Upper lobe of left lung (tissue), 6 donors: ENCODE results near the gene ADAT2. TPM values are rescaled to one million over a fixed set of nuclear protein-coding genes. Genes with fewer than 3 reads are reported as not detected.

Source experiments
- ATAC-seq, 2 donors: fragments of 200-7000 bp; cut with Tn5 transposase; one replicate each; pipeline ENCODE4 v1.9.1; 2022; ENCODE audit warnings: mild to moderate bottlenecking in 2 of 2, moderate library complexity in 2 of 2; ENCODE audit not compliant: low FRiP score in 2 of 2
- DNase-seq, 2 donors: peaks; one replicate each; pipeline ENCODE4 v3.0.0-alpha.2; 2019 to 2020
- H3K27ac ChIP-seq, 4 donors: fragments of 200-600 bp; sonication (generic); one replicate each; pipeline ENCODE4 v1.5.1; 2016 to 2019
- H3K27me3 ChIP-seq, 4 donors: fragments of 200-600 bp; sonication (generic); one replicate each; pipeline ENCODE4 v1.5.1; 2017 to 2019
- H3K36me3 ChIP-seq, 4 donors: fragments of 200-600 bp; sonication (generic); one replicate each; pipeline ENCODE4 v1.5.1; 2016 to 2019
- H3K4me1 ChIP-seq, 4 donors: fragments of 200-600 bp; sonication (generic); one replicate each; pipeline ENCODE4 v1.5.1; 2018 to 2019
- H3K4me3 ChIP-seq, 4 donors: fragments of 200-600 bp; sonication (generic); one replicate each; pipeline ENCODE4 v1.5.1; 2017 to 2019; ENCODE audit warnings: mild to moderate bottlenecking in 2 of 4, moderate library complexity in 1 of 4
- H3K9me3 ChIP-seq, 4 donors: fragments of 200-600 bp; sonication (generic); one replicate each; pipeline ENCODE4 v1.5.1; 2018 to 2019
- CTCF ChIP-seq, 6 experiments: fragments of 450-650 bp in 4 of 6; fragments of 200-600 bp in 2 of 6; sonication (generic) in 2 of 6; IDR thresholded peaks; one replicate each; pipeline ENCODE4 v1.5.1; 2016 to 2019; ENCODE audit warnings: antibody characterized with exemption in 6 of 6
- EP300 ChIP-seq, 4 donors: sonication (generic); formaldehyde crosslinking; IDR thresholded peaks; one replicate each; pipeline ENCODE4 v1.5.1; 2017; ENCODE audit warnings: antibody characterized with exemption in 4 of 4, control low read depth in 2 of 4
- POLR2A ChIP-seq, 4 donors: fragments of 450-650 bp; IDR thresholded peaks; one replicate each; pipeline ENCODE4 v1.5.1; 2016 to 2017; ENCODE audit warnings: antibody characterized with exemption in 4 of 4, mild to moderate bottlenecking in 2 of 4
- POLR2AphosphoS5 ChIP-seq, 2 donors: sonication (generic); formaldehyde crosslinking; IDR thresholded peaks; one replicate each; pipeline ENCODE4 v1.5.1; 2017; ENCODE audit warnings: antibody characterized with exemption in 2 of 2
- WGBS, 2 donors: methylation state at CpG; one replicate each; pipeline ENCODE4 v1.1.5; 2017 to 2018; 5-methylcytosine and 5-hydroxymethylcytosine counted together
- small RNA-seq, 4 donors: library from RNA; depleted of rRNA; stranded (forward); fragments of <200 nt; gene quantifications; one replicate each; pipeline ENCODE3, GENCODE V24; 2016
- total RNA-seq, 6 donors: library from RNA; depleted of rRNA in 4 of 6; stranded (reverse); fragments of >200 nt in 4 of 6; gene quantifications; one replicate each; pipeline versions ENCODE4 v1.1.0 to v1.2.1, GENCODE V29; 2016 to 2021
- donor health status: DM: no; HTN: no; CAD: no; lungs with moderate emphysema.
- donor health status: DM: no; HTN: yes; CAD: no; lungs with severe emphysema.

Gene ADAT2
- total RNA-seq, 6 donors from 2014 or later, result 4.9 to 11.5 (median 6.8) TPM

GRCh38 chr6:143374014-143374413 is 76.5 kb downstream of the ADAT2 start:
- WGBS, 2 donors, result 39 to 50% methylated on average over 2 of the region's 2 CpGs
- H3K27me3 ChIP-seq, result no peaks in the 10 kb centered on the region
- no peak overlapping the region for H3K4me3 ChIP-seq
- ATAC-seq, result no peak
- H3K27ac ChIP-seq, result no peak overlapping the region
- H3K4me1 ChIP-seq, result no peaks in the 10 kb centered on the region
- DNase-seq, result no peak
- TF ChIP-seq POLR2A (IDR thresholded peaks at IDR 0.05), result no peak
- TF ChIP-seq POLR2AphosphoS5 (IDR thresholded peaks at IDR 0.05), result no peak
- TF ChIP-seq EP300 (IDR thresholded peaks at IDR 0.05), result no peak
- TF ChIP-seq CTCF (IDR thresholded peaks at IDR 0.05), result no peak
- H3K9me3 ChIP-seq, result no peaks in the 10 kb centered on the region
- no peaks in the 10 kb centered on the region for H3K36me3 ChIP-seq

Small RNA genes within 50 kb of the gene (small RNA-seq; reads per million reads assigned to genes)
- gene RNA5SP221, result 0 to 0.07 (median 0) reads per million in 4 donors

Other genes with a start within 250 kb of the ADAT2 start
- gene PEX3, start 110 bp upstream of the ADAT2 start, total RNA-seq, result 10 to 100 TPM in 4 of 6 donors, 1 to 10 TPM in 2; 3.4 to 18.5 (median 13.1) TPM
- gene FUCA2, start 61.0 kb upstream of the ADAT2 start, total RNA-seq, result 10 to 100 TPM; 23.1 to 69.9 (median 34.2) TPM
- 100 to 1,000 TPM in 4 of 6 donors, 10 to 100 TPM in 2; 68.1 to 133 (median 109) TPM for gene PHACTR2, start 227.3 kb upstream of the ADAT2 start, total RNA-seq